ENCODE data around the gene APOH.

The APOH gene

GRCh38 chr17:66191593-66192377, 37.4 kb downstream of the APOH start, which contains the start of gene CEP112:
Gene CEP112 (minus strand): TSS chr17:66192133.
- H3K27me3 ChIP-seq (ENCODE audit: insufficient read depth, low read length) = no peaks in the 10 kb centered on the region
- H3K36me3 ChIP-seq (ENCODE audit: insufficient read depth, low read length) = no peaks in the 10 kb centered on the region
- peak within 1 kb of the TSS; percentile 92 for H2AFZ ChIP-seq (ENCODE audit: low read length, unreplicated experiment)
- H3K27ac ChIP-seq (ENCODE audit: low read depth, low read length) = peak within 1 kb of the TSS; percentile 49
- H3K79me2 ChIP-seq (ENCODE audit: control insufficient read depth, insufficient read depth, low read length, unreplicated experiment) = peaks cover 17% of the 10 kb centered on the region
- H3K4me3 ChIP-seq (ENCODE audit: low read depth, low read length) = peak within 1 kb of the TSS; percentile 92
- H3K4me1 ChIP-seq (ENCODE audit: control insufficient read depth, insufficient read depth, low read length, unreplicated experiment) = peaks cover 11% of the 10 kb centered on the region

GRCh38 chr17:66190738-66191592, 38.2 kb downstream of the APOH start:
- Histone ChIP-seq H3K27me3 (ENCODE audit: insufficient read depth, low read length) (no peaks in the 10 kb centered on the region), H2AFZ (ENCODE audit: low read length, unreplicated experiment) (peak overlapping the region; percentile 92), H3K4me3 (ENCODE audit: low read depth, low read length) (peak overlapping the region; percentile 92), H3K79me2 (ENCODE audit: control insufficient read depth, insufficient read depth, low read length, unreplicated experiment) (peaks cover 17% of the 10 kb centered on the region), H3K27ac (ENCODE audit: low read depth, low read length) (0 out of 2 replicates have a peak overlapping the region, but pooled peaks have one; percentile 22), H3K36me3 (ENCODE audit: insufficient read depth, low read length) (no peaks in the 10 kb centered on the region), H3K4me1 (ENCODE audit: control insufficient read depth, insufficient read depth, low read length, unreplicated experiment) (peaks cover 11% of the 10 kb centered on the region)

DNA sequence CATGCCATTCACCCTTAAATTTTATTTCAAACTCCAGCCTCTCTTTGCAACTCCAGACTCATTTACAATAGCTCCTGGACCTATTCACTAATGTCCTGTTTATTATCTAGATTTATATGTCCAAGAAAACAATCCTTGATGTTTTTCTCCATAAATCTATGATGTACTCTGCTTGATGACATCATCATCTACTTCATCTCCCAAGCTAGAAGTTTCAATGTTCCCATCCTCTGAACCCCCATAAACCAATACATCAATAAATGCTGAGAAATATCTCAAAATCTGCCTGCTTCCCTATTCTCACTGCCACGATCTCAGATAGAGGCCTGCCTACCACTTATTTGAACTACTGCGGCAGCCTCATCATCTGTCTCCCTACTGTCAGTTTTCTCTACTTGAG, 41.5 kb downstream of the APOH start:
- no peak overlapping the region for H3K4me3 ChIP-seq (ENCODE audit: low read depth, low read length)
- peaks cover 17% of the 10 kb centered on the region for H3K79me2 ChIP-seq (ENCODE audit: control insufficient read depth, insufficient read depth, low read length, unreplicated experiment)
- H2AFZ ChIP-seq (ENCODE audit: low read length, unreplicated experiment) = no peak overlapping the region
- peaks cover under 1% of the 10 kb centered on the region; the same call in 1 of the 2 replicates for H3K36me3 ChIP-seq (ENCODE audit: insufficient read depth, low read length)
- no peaks in the 10 kb centered on the region for H3K27me3 ChIP-seq (ENCODE audit: insufficient read depth, low read length)
- no peak overlapping the region for H3K27ac ChIP-seq (ENCODE audit: low read depth, low read length)
- H3K4me1 ChIP-seq (ENCODE audit: control insufficient read depth, insufficient read depth, low read length, unreplicated experiment) = peaks cover 11% of the 10 kb centered on the region

- Histone ChIP-seq H3K27me3 (ENCODE audit: insufficient read depth, low read length) (no peaks in the 10 kb centered on the region), H3K27ac (ENCODE audit: low read depth, low read length) (no peak overlapping the region), H3K79me2 (ENCODE audit: control insufficient read depth, insufficient read depth, low read length, unreplicated experiment) (peaks cover 17% of the 10 kb centered on the region), H3K4me3 (ENCODE audit: low read depth, low read length) (no peak overlapping the region), H3K4me1 (ENCODE audit: control insufficient read depth, insufficient read depth, low read length, unreplicated experiment) (peaks cover 11% of the 10 kb centered on the region), H2AFZ (ENCODE audit: low read length, unreplicated experiment) (no peak overlapping the region), H3K36me3 (ENCODE audit: insufficient read depth, low read length) (peaks cover 12% of the 10 kb centered on the region)
Measured at GRCh38 chr17:66185862-66186261, 43.4 kb downstream of the APOH start.

GRCh38 chr17:66184392-66184791, 44.8 kb downstream of the APOH start:
- Histone ChIP-seq H3K27me3 (ENCODE audit: insufficient read depth, low read length) (no peaks in the 10 kb centered on the region), H3K4me1 (ENCODE audit: control insufficient read depth, insufficient read depth, low read length, unreplicated experiment) (no peaks in the 10 kb centered on the region), H3K27ac (ENCODE audit: low read depth, low read length) (no peak overlapping the region), H3K79me2 (ENCODE audit: control insufficient read depth, insufficient read depth, low read length, unreplicated experiment) (peaks cover 17% of the 10 kb centered on the region), H3K36me3 (ENCODE audit: insufficient read depth, low read length) (peaks cover 24% of the 10 kb centered on the region), H2AFZ (ENCODE audit: low read length, unreplicated experiment) (no peak overlapping the region), H3K4me3 (ENCODE audit: low read depth, low read length) (no peak overlapping the region)

DNA sequence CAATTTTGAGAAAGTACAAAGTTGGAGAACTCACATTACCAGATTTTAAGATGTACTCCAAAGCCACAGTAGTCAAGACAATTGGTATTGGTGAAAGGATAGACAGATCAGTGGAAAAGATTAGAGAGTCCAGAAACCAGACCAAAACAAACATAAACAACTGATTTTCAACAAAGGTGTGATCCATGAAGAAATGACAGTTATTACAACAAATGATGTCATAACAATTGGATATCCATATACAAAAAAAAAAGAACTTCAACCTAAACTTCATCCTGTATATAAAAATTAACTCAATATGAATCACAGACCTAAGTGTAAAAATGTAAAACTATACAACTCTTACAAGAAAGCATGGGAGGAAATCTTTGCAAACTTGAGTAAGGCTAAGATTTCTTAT, 45.7 kb downstream of the APOH start:
- Histone ChIP-seq H3K79me2 (ENCODE audit: control insufficient read depth, insufficient read depth, low read length, unreplicated experiment) (peaks cover 11% of the 10 kb centered on the region), H3K4me3 (ENCODE audit: low read depth, low read length) (no peak overlapping the region), H3K27ac (ENCODE audit: low read depth, low read length) (no peak overlapping the region), H2AFZ (ENCODE audit: low read length, unreplicated experiment) (no peak overlapping the region), H3K27me3 (ENCODE audit: insufficient read depth, low read length) (no peaks in the 10 kb centered on the region), H3K4me1 (ENCODE audit: control insufficient read depth, insufficient read depth, low read length, unreplicated experiment) (no peaks in the 10 kb centered on the region), H3K36me3 (ENCODE audit: insufficient read depth, low read length) (peaks cover 27% of the 10 kb centered on the region)

DNA sequence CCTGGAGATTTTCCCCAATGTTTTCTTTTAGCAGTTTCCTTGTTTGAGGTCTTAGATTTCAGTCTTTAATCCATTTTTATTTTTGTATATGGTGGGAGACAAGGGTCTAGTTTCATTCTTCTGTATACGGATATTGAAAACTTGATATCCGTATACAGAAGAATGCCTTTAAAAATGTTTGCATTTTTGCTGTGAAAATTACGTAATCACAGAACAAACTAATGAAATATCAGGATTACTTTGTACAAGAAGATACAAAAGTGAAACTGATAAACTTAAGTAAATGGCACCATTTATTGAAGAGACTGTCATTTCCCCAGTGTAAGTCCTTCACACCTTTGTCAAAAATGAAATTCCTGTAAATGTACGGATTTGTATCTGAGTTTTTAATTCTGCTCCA, 50.6 kb downstream of the APOH start:
- no peaks in the 10 kb centered on the region for H3K27me3 ChIP-seq (ENCODE audit: insufficient read depth, low read length)
- H3K36me3 ChIP-seq (ENCODE audit: insufficient read depth, low read length) = peaks cover 30% of the 10 kb centered on the region
- no peaks in the 10 kb centered on the region for H3K4me1 ChIP-seq (ENCODE audit: control insufficient read depth, insufficient read depth, low read length, unreplicated experiment)
- no peak overlapping the region for H3K4me3 ChIP-seq (ENCODE audit: low read depth, low read length)
- H3K79me2 ChIP-seq (ENCODE audit: control insufficient read depth, insufficient read depth, low read length, unreplicated experiment) = no peaks in the 10 kb centered on the region
- no peak overlapping the region for H3K27ac ChIP-seq (ENCODE audit: low read depth, low read length)
- no peak overlapping the region for H2AFZ ChIP-seq (ENCODE audit: low read length, unreplicated experiment)

- Histone ChIP-seq H3K27ac (ENCODE audit: low read depth, low read length) (no peak overlapping the region), H3K27me3 (ENCODE audit: insufficient read depth, low read length) (no peaks in the 10 kb centered on the region), H2AFZ (ENCODE audit: low read length, unreplicated experiment) (no peak overlapping the region), H3K4me1 (ENCODE audit: control insufficient read depth, insufficient read depth, low read length, unreplicated experiment) (no peaks in the 10 kb centered on the region), H3K4me3 (ENCODE audit: low read depth, low read length) (no peak overlapping the region), H3K36me3 (ENCODE audit: insufficient read depth, low read length) (peaks cover 23% of the 10 kb centered on the region), H3K79me2 (ENCODE audit: control insufficient read depth, insufficient read depth, low read length, unreplicated experiment) (no peaks in the 10 kb centered on the region)
Measured at GRCh38 chr17:66177048-66177447, 52.2 kb downstream of the APOH start.

GRCh38 chr17:66175892-66176291, 53.3 kb downstream of the APOH start:
- no peak overlapping the region for H3K27ac ChIP-seq (ENCODE audit: low read depth, low read length)
- peaks cover 18% of the 10 kb centered on the region for H3K36me3 ChIP-seq (ENCODE audit: insufficient read depth, low read length)
- H3K4me3 ChIP-seq (ENCODE audit: low read depth, low read length) = no peak overlapping the region
- no peaks in the 10 kb centered on the region for H3K4me1 ChIP-seq (ENCODE audit: control insufficient read depth, insufficient read depth, low read length, unreplicated experiment)
- H3K27me3 ChIP-seq (ENCODE audit: insufficient read depth, low read length) = no peaks in the 10 kb centered on the region
- H3K79me2 ChIP-seq (ENCODE audit: control insufficient read depth, insufficient read depth, low read length, unreplicated experiment) = no peaks in the 10 kb centered on the region
- no peak overlapping the region for H2AFZ ChIP-seq (ENCODE audit: low read length, unreplicated experiment)

GRCh38 chr17:66172691-66173223, 56.5 kb downstream of the APOH start:
- Histone ChIP-seq H2AFZ (ENCODE audit: low read length, unreplicated experiment) (no peak overlapping the region), H3K27me3 (ENCODE audit: insufficient read depth, low read length) (no peaks in the 10 kb centered on the region), H3K79me2 (ENCODE audit: control insufficient read depth, insufficient read depth, low read length, unreplicated experiment) (no peaks in the 10 kb centered on the region), H3K36me3 (ENCODE audit: insufficient read depth, low read length) (peaks cover 2% of the 10 kb centered on the region; the same call in 1 of the 2 replicates), H3K27ac (ENCODE audit: low read depth, low read length) (no peak overlapping the region), H3K4me1 (ENCODE audit: control insufficient read depth, insufficient read depth, low read length, unreplicated experiment) (no peaks in the 10 kb centered on the region), H3K4me3 (ENCODE audit: low read depth, low read length) (no peak overlapping the region)
